GM21576 (cell line): ENCODE data around the gene PLB1.

Experiments used
- ATAC-seq: cut with Tn5 transposase; IDR thresholded peaks from one replicate; pipeline ENCODE4 v1.9.1; 2021; ENCODE audit warnings: mild to moderate bottlenecking, moderate library complexity; ENCODE audit not compliant: unreplicated experiment

Gene PLB1

DNA sequence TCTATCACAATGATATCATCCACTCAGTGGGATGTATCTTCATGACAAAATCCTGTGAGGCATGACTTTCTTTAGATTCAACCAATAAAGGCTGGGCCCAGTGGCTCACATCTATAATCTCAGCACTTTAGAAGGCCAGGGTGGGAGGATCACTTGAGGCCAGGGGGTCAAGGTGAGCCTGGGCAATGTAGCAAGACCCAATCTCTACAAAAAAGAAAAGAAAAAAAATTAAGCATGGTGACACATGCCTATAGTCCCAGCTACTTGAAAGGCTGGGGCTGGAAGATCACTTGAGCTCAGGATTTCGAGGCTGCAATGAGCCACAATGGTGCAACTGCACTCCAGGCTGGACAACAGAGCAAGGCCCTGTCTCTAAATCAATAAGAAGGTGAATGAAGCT is 68.0 kb downstream of the PLB1 start:
- no peak for ATAC-seq

DNA sequence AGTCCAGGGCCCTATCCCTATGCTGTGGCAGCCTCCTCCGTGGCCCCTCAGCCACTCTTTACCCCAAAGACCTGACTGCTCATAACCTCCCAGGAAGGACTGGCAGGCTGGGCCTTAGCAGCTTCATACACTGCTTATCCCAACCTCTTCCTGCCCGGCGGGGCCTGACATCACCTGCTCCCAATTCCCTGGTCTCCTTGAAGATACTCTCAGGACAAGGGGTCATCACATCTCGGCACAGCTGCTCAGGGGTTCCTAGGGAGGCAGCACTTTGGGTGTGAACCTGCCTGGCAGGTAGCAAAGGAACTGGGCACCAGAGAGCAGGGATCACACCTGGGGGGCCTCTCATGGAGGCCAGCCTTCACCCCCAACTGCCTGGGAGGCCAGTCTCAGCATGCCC is 68.5 kb downstream of the PLB1 start:
- no peak for ATAC-seq

DNA sequence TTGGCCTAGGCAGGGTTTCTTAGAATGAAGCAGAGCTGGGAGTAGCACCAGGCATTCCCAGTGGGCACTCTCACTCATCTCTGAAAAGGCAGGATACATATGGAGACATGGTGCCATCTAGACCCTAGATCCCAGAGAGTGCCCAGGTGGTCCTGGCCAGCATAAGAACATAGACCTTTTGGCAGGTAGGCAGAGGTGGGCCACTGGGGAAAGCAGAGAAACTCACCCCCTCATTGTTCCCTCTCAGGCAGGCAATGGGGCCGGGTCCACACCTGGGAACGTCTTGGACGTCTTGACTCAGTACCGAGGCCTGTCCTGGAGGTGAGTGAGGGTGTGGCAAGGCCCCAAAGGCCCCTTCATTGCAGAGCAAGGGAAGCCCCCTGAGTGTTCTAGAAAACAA is 69.2 kb downstream of the PLB1 start:
- ATAC-seq = no peak

DNA sequence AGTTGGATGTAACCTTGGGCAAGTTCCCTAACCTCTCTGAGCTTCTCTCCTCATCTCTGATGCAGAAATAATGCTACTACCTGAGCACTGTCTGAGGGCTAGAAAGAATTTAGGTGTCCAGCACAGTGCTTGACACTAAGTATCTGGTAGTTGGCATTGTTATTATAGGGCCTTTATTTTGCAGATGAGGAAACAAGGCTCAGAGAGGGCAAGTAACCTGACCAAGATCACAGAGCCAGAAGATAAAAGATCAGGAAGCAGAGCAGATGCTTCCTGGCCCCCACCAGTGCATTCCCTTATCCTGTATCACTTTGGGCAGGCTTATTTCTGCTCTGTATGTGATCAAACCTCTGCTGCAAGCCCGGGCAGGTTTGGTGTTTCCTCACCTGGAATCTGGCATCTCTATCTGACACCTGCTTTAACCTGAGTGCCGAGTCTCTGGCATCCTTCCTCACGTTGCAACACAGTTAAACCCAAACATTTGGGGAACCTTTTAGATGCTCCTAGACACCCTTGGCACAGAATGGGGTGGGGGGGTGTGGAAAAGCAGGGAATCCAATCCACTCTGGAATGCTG is 69.9 kb downstream of the PLB1 start:
- no peak for ATAC-seq

DNA sequence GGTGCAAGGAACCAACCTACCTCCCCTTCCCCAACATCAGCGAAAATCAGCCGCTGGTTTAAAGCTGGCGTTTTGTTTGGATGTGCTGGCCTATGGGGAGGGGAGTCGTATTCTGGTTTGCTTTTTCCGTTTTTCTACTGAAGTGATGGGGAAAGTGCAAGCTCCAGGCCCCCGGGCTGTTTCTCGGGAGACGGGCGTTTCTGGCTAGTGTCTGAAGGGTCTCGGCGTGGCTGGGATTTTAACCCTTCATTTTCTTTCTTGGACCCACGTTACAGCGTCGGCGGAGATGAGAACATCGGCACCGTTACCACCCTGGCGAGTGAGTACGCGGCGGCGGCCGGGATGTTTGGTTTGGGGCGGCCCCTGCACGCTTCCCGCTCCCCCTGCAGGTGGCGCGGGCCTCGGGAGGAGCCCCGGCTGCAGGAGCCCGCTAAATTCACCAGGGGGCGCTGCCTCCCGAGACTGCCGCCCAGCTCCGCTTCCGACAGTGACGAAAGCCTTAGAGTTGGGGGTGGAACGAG is 70.7 kb downstream of the PLB1 start:
- peak; percentile 92 for ATAC-seq

DNA sequence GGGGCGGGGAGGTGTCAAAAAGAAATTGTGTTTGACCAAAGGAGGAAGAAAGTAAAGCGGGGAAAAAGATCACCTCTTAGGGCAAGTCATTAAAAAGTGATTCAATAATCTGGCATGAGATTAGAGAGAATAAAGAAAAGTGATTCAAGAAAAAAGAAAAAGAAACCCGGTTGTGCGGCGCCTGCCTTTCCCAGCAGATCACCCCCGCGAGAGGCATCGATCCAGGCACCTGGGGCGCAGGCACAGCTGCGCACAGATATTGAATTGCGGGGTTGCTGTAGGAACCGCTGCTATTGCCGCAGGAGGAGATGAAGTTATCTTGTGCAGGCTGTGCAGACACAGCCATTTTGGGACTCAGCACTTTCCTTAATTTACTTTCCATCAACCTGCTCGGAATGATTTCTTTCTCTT is 71.2 kb downstream of the PLB1 start:
- peak; percentile 4 for ATAC-seq

DNA sequence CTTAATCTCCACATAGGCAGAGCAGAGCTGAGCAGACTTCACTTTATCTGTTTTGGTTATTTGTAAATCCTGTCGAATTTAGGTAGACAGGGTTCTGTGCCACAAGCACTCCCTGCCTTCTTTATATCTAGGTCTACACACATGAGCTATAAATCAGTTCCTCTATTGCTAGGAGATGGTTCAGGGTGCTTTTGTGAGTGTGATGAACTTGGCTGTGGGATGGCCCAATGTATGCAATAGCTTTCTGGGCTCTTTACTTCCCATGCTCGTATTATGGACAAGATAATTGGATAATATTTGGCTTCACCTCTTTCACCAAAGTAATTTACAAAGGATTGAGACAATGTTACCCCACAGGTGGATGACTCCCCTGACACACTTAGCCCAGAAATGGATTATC is 72.2 kb downstream of the PLB1 start:
- no peak for ATAC-seq

DNA sequence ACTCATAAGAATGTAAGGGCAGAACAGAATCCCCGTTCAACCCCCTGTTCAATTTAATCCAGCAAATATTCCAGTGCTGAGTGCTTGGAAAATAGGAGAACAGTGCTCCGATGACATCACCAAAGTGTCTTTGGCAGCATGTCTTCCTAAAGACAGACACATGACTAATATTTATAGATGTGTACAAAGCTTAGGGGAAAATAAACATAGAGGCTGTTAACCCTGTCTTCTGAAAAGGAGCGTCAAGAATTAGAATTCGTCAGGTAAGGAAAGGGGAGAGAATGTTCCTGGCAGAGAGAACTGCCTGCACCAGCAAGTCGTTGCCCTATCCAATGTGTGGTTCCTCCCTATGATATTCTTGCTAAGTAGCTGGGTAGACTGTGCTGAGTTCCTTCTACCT is 72.7 kb downstream of the PLB1 start:
- ATAC-seq = no peak

DNA sequence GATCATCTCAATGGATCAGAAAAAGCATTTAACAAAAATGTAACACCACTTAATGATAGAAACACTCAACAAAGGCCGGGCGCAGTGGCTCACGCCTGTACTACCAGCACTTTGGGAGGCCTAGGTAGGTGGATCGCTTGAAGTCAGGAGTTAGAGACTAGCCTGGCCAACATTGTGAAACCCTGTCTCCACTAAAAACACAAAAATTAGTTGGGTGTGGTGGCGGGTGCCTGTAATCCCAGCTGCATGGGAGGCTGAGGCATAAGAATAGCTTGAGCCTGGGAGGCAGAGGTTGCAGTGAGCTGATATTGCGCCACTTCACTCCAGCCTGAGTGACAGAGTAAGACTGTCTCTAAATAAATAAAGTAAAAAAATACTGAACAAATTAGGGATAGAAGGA is 74.6 kb downstream of the PLB1 start:
- ATAC-seq = no peak

DNA sequence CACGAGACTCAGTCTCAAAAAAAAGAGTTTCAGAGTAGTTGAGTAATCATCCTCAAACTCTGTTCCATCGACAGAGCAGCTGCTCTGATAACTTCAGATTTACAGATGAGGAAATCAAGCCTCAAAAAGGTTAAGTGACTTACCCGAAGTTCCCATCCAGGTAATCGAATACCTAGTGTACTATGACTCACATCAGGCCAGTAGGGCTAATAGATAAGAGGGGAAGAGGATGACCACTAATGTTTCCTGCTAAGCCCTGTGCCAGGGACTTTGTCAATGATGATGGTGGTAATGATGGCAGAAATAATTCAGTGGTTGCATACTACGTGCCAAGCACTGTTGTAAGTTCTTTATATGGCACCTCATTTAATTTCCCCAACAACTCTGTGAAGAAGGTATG is 80.9 kb downstream of the PLB1 start:
- ATAC-seq = no peak

DNA sequence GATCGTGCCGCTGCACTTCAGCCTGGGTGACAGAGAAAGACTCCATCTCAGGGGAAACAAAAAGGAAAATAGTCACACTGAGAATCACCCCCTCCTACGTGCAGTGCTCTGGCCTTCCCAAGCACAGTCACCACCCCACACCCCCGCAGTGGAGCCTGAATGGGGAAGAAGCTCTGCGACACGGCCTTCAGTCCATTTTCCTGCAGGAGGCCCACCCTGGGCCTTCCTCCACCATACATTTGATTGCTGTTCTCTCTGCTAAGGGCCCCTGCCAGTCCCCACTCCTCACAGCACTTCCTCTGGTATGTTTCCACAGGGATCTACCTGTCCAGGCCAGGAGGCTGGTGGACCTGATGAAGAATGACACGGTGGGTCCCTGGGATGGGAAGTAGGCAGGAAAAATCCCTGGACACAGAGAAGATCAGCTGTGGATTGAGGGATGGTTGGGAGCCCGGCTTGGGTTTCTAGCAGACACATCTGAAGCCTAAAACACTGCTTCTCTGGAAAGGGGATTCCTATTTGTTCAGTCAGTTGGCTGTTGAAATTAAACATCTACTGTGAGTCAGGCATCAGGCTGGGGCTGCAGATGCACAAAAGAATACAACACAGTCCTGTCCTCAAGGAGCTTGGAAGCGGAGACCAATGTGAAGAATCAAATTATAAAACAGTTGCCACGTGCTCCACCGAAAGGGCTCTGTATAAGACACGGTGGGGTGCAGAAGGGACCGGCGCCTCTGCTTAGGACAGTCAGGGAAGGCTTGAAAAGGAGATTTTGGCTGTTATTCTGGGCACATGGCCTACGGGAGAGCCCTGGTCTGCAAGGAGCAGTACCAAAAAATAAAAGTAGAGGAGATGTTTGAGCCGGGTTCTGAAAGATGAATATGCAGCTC is 82.2 kb downstream of the PLB1 start:
- ATAC-seq = no peak

DNA sequence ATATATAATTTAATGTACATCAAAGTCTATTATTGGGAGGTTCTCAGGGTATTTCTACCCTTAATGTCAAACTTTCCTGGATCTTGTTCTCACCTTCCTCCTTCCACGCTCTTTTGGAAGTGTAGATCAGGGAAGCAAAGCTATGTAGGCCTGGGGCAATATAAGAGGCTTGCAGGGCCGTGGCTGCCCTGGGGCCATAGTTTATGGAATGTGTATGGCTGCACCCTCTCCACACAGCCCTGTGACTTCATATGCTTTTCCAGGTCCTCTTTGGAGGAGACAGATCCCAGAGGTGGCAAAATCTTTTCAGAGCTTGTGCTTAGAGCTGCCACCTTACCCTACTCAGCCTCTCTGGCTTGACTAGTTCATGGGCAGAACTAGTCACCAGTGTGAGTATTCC is 82.9 kb downstream of the PLB1 start:
- no peak for ATAC-seq

DNA sequence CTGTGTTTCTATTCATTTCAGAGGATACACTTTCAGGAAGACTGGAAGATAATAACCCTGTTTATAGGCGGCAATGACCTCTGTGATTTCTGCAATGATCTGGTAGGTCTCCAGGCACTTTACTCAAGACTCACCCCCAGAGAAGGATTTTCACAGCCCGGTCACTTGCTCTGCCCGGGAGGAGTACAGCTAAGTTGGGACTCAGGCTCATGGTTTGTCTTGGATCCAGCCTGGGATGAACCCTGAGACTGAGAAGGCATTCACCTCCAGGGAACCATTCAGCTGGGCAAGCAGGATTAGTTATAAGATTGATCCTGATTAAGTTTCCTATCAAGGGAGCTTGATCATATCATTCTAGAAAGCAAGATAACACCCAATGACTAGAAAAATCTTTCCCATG is 83.7 kb downstream of the PLB1 start:
- ATAC-seq = no peak

DNA sequence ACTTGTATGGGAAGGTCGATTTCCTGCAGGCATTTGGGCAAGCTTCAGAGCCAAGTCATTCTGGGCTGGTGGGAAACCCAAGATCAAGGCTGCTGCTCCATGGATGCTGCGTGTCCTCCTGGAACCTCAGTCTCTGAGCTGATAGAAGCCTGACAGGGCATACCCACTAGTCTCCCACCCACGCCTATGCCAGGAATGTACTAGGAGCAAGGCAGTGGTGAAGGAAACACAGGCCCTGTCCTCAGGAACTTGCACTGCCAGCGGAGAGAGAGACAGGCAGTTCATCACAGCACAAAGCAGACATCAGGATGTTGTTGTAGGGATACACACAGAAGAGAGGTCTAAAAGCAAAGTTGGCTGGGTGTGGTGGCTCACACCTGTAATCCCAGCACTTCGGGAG is 84.2 kb downstream of the PLB1 start:
- no peak for ATAC-seq

DNA sequence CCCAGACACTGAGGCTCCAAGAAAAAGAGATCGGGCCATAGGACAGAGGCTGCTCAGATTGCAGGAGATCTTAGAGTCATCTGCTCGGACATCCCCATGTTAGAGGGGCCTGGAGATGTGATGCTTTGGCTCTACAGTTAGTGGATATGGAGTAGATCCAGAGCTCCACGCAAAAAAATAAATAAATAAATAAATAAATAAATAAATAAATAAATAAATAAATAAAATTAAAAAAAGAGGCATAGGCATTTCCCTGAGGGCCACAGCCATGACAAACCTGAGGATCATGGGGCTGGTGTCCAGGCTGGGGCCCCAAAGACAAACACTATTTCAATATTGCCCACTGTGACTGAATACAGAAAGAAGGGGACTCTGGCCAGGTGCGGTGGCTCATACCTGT is 85.5 kb downstream of the PLB1 start:
- ATAC-seq = no peak

DNA sequence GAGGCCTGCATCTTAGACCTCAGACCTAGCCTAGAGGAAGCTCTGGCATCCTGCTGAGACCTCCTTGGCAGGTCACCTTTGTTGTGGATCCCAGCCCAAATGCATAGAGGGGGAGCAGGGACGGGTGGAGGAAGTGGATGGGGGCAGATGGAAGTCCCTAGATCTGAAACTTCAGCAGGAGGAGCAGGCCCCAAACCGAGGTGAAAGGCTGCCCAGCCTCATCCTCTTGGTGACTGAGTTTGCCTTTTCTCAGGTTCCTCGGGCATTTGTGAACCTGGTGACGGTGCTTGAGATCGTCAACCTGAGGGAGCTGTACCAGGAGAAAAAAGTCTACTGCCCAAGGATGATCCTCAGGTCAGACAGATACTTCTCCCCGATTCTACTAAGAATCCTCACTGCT is 86.3 kb downstream of the PLB1 start:
- no peak for ATAC-seq

DNA sequence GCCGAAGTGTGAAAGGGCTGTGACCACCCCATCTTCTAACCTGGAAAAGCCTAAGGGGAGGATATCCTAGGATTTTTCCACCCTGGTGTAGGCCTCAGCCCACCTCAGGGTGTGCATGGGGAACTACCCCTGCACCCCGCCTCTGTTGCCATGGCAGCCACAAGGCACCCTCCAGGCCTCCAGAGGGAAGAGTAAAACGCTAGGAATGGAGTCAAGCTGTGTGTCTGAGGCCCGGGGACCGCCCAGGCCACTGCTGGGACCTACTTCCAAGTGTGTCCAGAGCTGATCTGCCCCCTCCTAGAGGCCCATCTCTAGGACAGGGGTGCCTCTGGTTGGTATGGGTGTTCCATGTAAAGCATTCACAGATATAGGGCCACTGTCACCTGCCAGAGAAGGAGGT is 86.7 kb downstream of the PLB1 start:
- no peak for ATAC-seq

DNA sequence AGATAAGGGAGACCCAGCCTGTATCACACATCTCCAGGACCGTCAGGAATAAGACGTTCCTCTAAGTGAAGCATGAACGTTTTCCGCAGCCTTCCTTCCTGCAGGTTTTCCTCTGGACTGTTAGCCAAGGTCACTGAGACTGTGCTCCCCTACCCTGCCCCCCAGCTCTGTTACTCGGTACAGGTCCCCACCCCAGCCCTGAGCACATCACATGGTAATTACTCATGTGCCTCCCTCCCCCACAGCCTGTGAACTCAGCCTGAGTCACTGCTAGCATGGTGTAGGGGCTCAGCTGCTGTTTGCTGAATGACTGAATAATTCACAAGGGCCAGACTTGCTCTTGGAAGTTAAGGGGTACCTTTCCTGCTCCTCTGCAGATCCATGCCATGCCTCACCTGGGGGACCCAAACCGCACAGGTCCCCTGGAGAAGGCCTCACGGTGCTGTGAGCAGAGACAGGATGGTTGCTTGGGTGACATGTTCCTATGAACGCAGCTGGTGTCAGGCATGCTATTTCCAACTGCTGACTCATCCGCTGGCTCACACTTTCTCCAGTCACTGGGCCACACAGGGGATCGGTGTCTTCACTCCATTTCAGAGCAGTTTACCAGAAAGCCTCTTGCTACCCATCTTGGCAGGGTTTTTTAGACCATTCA is 88.2 kb downstream of the PLB1 start:
- ATAC-seq = no peak

DNA sequence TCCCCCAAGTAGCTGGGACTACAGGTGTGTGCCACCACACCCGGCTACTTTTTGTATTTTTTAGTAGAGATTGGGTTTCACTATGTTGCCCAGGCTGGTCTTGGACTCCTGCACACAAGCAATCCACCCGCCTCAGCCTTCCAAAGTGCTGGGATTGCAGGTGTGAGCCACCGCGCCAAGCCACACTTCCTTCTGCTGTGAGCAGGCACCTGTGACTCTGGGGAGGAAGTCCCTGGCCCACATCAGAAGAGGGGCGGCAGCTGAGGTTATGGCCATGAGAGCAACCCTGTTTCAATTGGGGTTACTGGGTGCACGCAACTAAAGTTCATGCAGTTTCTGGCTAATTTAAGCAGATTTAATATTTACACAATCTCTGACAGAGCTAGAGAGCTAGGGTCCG is 91.0 kb downstream of the PLB1 start:
- no peak for ATAC-seq

DNA sequence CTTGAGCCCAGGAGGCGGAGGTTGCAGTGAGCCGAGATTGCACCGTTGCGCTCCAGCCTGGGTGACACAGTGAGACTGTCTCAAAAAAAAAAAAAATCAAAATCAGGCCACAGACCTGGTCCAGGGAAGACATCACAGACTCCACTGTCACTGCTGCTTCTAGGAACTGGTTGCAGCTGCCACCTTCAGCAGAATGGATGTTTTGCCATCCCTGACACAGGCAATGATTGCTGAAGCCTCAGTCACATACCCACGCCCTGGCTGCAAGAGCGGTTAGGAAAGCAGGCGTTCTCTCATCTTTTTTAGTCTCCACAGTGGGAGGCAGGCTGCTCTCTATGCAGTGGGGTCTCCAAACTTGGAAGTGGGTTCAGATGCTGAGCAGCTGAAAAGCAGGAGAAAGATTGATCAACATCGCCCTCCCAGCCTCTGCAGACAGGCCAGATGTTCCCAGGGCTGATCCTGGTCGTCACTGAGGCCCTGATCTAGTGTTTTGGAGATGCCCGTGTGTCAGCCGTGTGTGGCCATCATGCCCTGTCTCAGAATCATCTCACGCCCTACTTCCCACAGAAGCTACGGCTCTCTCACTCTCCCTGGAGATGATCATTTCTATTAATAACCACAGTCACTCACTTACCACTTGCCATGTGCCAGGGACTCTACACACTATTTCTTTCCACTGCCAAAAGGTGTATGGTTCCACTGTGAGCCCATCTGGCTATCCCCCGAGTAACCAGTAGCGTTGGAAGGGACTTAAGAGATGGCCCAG is 91.8 kb downstream of the PLB1 start:
- no peak for ATAC-seq

DNA sequence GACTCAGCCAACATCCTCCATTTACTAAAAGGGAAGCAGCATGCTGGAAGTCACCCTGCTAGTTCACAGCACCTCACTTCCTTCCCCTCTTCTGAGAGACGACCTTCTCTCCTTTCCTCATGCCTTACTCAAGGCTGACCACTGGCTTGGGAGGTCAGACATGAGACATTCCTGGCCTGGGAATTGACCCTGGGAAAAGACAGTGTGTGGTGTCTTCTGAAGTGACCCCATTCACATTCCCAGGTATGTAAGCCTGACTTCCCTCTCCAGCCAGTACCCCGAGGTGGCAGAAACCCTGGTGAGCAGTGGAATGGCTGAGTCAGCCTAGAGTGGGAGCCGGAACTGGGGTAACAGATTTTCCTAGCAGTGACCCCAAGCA is 92.4 kb downstream of the PLB1 start:
- ATAC-seq = no peak
